Subcutaneous adipose tissue (tissue), 4 donors: Measurements from ENCODE around the gene CNOT10. TPM values are rescaled to one million over a fixed set of nuclear protein-coding genes. Genes with fewer than 3 reads are reported as not detected.

Experiments
- total RNA-seq, 4 donors: library from RNA; depleted of rRNA; stranded (reverse); fragments of >200 nt; gene quantifications; one replicate each; pipeline ENCODE4 v1.1.0, GENCODE V29; 2016
- TF ChIP-seq, protein P1 (sequence below): fragments of 450-650 bp; IDR thresholded peaks from one replicate; pipeline ENCODE4 v1.5.1; 2016; ENCODE audit warnings: low read depth, mild to moderate bottlenecking, control low read depth, antibody characterized with exemption, moderate library complexity

Gene CNOT10
- total RNA-seq, 4 donors from 2014 or later = 16.3 to 22.6 (median 19.3) TPM

DNA sequence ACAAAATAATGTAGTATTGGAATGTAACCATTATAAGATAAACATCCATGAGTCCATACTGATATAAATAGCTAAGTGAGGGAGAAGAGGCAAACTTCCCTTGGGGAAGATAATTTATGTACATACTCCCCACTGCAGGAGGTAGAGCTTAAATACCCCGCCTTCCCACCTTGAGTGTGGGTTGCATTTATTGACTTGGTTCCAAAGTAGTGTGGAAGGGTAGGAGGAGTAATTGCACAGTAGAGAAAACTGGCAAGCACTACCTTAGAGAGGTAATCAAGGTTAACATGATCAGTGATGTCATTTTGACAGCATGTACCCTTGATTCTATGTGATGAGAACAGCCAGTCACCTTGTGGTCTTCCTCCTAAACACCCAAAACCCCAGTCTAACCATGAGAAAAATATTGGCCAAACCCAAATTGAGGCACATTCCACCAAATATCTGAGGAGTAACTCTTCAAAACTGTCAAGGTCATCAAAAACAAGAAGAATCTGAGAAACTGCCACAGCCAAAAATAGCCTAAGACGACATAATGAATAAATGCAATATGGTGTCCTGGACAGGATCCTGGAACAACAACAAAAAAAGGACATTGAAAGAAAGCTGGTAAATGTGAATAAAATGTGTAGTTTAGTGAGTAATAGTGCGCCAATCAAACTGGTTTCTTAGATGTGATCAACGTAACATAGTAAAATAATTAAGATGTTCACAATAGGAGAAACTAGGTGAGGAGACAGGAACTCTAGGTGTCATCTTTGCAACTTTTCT is 774 bp upstream of the CNOT10 start:
- TF ChIP-seq, protein P1, sequence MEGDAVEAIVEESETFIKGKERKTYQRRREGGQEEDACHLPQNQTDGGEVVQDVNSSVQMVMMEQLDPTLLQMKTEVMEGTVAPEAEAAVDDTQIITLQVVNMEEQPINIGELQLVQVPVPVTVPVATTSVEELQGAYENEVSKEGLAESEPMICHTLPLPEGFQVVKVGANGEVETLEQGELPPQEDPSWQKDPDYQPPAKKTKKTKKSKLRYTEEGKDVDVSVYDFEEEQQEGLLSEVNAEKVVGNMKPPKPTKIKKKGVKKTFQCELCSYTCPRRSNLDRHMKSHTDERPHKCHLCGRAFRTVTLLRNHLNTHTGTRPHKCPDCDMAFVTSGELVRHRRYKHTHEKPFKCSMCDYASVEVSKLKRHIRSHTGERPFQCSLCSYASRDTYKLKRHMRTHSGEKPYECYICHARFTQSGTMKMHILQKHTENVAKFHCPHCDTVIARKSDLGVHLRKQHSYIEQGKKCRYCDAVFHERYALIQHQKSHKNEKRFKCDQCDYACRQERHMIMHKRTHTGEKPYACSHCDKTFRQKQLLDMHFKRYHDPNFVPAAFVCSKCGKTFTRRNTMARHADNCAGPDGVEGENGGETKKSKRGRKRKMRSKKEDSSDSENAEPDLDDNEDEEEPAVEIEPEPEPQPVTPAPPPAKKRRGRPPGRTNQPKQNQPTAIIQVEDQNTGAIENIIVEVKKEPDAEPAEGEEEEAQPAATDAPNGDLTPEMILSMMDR = no peak

DNA sequence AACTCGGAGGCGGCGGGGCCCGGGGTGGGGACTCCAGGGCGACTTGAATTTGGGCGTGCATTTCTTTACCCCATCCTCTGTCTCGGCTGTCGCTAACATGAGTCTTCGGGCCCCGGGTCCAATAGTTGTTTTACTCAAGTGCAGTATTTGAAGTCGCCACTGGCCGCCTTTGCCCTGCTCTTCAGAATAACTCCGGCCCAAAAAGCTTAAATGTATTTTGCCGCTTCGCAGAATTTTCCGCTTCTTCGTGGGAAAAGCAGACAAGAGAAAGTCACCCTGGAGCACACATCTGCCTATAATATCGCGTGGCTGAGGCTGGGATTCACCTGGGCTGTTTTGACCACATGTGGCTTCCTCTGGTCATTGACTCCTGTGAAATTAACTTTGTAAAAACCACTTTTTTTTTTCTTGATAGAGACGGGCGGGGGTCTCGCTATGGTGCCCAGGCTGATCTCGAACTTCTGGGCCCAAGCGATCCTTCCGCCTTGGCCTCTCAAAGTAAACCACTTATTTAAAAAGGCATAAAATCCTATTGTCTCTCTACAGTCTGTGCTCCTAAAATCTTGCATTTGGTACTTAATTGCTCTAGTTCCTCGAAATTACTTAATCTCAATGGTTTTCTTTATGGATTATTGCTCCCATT is 676 bp downstream of the CNOT10 start:
- TF ChIP-seq, protein P1 = no peak

DNA sequence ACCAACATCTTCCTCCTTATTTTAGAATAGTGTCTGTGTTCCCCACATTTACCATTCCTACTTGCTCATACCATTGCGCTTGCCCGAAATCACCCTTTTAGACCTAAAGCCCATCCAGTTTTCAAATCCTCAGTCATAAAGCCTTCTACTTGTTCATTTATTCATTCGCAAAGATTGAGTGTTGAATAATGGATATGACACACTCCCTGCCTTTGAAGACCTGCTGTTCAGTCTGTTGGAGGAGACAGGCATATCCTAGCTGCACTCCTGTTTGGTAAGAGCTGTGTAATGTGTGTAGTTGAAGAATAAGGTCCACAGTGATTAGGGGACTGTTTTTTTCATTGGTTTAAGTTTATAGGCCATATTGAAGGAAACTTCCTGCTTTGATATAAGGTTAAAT is 1.7 kb downstream of the CNOT10 start:
- TF ChIP-seq, protein P1 = no peak

DNA sequence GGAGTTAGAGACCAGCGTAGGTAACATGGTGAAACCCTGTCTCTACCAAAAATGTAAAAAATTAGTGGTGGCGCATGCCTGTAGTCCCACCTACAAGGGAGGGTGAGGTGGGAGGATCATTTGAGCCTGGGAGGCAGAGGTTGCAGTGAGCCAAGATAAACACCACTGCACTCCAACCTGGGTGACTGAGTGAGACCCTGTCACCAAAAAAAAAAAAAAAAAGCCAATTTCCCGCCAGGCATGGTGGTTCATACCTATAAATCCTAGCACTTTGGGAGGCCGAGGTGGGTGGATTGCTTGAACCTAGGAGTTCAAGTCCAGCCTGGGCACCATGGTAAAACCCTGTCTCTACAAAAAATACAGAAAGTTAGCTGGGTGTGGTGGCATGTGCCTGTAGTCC is 6.9 kb downstream of the CNOT10 start:
- TF ChIP-seq, protein P1 = no peak

DNA sequence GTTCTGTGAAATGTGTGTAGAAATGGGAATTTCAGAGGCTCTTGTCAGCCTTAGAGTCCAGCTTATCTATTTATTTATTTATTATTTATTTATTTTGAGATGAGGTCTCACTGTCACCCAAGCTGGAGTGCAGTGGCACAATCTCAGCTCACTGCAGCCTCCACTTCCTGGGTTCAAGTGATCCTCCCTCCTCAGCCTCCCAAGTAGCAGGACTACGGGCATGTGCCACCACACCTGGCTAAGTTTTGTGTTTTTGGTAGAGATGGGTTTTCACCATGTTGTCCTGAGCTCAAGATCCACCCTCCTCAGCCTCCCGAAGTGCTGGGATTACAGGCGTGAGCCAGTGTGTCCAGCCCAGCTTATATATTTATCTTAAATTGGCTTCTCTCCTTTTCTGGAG is 11.5 kb downstream of the CNOT10 start:
- TF ChIP-seq, protein P1 = no peak

DNA sequence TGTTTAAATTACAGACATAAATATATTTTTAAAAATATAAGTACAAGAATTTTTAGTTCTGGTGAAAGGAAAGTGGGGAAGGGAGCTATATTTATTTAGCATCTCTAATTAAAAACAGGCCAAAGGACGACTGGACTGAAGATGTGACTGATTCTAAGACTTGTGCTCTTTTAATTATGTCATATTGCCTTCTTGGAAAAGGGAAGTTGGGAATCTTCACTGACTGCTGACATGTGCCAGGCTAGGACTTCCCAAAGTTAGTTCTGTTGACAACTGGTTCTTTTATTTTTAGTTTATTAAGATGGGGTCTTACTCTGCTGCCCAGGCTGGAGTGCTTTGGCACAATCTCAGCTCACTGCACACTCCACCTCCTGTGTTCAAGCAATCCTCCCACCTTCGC is 13.5 kb downstream of the CNOT10 start:
- TF ChIP-seq, protein P1 = no peak

DNA sequence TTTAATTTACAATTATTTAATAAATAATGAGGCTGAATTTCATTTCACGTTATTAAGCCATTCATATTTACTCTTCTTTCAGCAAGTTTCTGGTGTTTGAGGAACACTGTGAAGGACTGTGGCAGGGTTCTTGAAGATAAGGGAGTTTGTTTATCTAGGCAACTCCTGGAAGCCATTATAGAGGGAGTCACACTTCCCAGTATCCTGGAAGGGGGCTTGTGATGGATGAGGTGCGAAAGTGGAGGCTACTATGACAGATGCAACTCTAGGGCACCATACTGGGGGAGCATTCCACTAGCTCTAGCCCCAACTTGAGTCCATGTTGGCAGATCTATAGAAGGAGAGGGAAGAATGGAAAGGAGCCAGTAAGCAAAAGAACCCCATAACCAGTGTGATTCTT is 14.4 kb downstream of the CNOT10 start:
- TF ChIP-seq, protein P1 = no peak
